HG03520 (cell line): ENCODE results near the gene ACSL5.
"Not testable (repeated sequence)": the region's sequence is repeated elsewhere in the genome, so short reads cannot be mapped to it uniquely, and the experiment has no call there.

Source experiments
- ATAC-seq: cut with Tn5 transposase; IDR thresholded peaks from one replicate; pipeline ENCODE4 v1.9.1; 2021; ENCODE audit warnings: mild to moderate bottlenecking, moderate library complexity; ENCODE audit not compliant: unreplicated experiment

ACSL5 gene

DNA sequence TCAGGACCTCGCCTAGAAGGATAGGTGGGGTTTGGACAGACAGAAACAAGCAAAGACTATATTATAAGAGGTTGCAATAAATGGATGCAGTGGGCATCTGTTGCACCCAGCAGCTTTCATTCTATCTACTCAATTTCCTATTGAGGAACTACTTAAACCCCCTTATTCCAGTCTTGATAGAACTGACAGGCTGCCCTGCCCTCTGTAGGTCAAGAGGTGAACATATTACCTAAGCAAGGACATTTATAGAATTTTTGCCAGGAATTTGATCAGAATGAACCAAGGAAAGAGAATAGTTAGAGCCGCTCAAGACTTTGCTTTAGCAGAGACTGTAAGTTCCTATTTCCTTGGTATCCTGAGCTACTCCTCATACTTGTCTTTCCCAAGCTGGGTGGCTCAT, 82.6 kb downstream of the ACSL5 start:
- ATAC-seq, result no peak

DNA sequence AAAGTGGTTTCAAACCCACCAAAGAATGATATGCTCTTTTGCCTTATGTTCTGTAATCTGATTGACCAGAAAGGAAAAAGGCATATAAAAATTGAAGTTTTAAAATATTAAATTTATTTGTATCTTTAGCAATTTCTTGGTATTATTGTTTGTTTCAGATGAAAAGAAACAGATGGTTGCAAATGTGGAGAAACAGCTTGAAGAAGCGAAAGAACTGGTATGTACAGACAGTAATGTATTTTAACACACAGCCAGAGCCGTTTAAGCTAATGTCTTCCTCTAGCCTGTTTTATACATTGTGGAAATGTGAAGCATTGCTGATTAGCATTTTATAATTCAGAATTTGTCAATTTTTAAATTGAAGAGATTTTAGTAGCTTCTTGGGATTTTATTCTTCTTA, 86.5 kb downstream of the ACSL5 start:
- no peak for ATAC-seq

DNA sequence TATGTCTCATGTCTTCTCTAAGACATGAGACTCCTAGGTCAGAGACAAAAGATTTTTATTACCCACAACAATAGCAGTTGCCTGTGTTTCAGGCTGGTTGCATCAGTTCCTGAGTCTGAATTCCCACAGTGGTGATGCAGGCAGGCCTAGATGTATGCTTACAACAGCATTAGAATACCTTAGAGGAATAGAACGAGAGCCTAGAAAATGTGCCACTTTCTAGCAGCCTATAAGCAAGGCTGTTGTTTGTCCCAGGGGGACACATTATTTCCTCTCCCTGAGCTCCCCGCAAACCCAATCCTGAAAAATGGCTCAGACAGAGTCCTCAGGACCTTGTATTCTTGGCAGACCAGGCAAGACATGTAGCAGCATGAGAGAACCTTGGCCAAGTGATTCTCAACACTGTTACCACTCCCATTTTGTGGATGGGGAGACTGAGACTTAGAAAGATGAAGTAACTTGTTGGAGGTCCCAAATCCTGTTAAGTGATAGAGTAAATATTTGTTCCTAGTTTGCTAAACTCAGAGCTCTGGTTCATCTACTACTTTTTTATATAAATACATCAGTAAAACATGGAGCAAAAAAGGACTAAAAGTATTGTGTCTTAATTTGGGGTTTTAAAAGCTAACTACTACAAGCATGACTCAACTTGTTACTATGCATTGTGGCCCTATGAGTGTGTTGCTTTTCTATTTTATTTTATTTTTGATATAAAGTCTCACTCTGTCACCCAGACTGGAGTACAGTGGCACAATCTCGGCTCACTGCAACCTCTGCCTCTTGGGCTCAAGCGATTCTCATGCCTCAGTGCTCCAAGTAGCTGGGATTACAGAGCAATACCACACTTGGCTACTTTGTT, 87.3 kb downstream of the ACSL5 start:
- ATAC-seq, result no peak

DNA sequence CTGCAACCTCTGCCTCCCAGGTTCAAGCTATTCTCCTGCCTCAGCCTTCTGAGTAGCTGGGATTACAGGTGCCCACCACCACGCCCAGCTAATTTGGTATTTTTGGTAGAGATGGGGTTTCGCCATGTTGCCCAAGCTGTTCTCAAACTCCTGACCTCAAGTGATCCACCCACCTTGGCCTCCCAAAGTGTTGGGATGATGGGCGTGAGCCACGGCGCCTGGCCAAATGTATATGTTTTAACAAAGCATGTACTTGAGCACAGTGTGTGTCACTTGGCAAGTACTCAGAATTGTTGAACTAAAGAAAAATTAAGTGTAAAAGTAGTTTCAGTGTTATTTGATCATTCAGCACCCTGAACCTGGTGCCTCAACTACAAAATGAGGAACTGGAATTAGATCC, 90.2 kb downstream of the ACSL5 start:
- ATAC-seq, result not testable (repeated sequence)

DNA sequence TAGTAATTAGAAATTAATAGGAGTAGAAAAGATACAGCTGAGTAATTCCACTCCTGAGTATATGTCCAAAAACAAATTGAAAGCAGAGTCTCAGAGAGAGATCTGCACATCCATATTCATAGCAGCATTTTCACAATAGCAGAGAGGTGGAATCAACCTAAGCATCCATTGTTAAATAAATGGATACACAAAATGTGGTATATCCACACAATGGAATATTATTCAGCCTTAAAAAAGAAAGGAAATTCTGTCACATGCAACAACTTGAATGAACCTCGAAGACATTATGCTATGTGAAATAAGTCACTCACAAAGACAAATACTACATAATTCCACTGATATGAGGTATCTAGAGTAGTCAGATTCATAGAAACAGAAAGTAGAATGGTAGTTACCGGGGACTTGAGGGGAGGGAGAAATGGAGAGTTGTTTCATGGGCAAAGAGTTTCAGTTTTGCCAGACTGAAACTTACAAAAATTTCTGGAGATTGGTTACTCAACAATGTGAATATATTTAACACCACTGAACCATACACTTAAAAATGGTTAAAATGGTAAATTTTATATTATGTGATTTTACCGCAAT, 91.5 kb downstream of the ACSL5 start:
- ATAC-seq, result no peak

DNA sequence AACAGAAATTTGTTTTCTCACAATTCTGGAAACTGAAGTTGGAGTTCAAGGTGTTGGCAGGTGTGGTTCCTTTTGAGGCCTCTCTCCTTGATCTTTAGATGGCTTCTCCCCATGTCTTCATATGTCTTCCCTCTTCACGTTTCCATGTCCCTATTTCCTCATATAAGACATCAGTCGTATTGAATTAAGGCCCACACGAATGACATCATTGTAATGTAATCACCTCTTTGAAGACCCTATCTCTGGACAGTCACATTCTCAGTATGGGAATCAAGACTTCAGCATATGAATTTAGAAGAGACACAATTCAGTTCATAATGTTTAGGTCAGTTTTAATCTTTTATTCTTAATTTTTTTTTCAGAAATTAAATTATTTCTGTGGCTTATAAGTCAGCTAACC, 92.9 kb downstream of the ACSL5 start:
- no peak for ATAC-seq

DNA sequence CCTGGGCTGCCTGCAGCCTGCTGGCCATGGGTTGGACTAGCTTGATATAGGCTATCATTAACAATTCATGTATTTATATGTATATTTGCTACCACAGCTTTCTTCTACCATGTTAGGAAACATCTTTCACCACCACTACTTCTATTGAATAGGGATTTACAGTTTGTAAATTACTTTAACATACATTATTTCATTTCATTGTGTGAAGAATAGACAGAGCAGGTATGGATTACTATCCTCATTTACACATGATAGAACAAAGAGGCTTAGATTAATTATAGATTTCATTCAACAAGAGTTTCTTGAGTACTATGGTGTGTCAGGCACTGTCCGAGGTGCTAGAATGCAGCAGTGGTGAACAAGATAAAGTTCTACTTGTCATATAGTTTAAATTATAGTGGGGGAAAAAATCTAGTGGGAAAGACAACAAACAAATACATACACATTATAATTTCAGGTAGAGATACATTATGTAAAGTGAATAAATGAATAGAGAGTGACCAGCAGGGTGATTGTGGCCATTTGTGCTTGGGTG, 93.7 kb downstream of the ACSL5 start:
- no peak for ATAC-seq

DNA sequence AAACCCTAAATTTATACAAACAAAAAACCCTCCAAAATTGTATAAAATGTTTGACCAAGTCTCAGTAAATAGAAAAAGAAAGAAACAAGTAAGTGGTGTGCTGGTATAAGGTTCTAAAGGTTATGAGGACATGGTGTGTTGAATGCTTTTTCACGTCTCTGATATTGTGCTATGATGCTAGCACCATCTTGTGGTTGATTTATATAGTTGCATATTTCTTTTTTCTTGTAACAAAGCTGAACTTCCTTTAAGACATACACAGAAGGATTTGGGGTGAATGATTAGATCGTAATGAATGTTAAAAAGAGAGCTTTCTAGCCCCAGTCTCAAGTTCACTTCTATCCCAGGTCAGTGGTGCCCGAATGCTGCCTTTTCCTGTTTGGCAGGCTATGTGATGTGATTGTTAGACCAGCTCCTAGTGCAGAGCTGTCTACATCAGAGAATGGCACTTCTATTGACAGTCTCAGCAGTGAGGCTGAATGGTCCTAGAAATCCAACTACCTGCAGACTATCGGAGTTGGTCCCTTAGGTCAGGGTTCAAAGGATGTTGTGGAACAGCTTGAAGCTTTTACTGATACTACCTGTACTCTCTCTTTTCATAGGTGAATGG, 98.1 kb downstream of the ACSL5 start:
- peak; percentile 70 for ATAC-seq

DNA sequence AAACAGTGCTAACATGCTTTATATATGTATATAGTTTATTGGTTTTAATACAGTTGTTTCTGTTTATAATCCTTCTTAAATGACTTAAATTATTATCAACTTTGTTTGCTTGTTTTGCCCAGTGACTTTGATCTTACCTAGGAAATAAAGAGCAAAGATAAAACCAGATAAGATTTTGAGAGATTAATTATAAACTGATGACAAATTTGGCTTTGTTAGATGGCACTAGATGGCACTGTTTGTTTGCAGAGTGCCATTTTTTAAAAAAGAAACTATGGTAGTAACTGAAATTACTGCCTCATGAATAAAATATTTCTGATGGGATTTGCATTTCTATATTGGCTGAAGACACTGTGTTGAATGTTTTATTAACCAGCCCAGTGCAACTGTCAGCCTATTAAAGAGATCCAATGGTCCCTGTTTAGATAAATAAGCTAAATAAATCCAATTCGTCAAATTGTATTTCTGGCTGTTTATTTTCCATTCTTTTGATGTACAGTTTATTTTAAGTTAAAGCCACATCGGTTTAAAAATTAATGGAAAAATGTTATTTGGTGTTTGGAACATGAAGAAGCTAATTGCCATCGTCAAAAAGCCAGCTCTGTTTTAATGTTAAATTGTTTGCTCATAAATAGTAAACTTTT, 101.8 kb downstream of the ACSL5 start:
- no peak for ATAC-seq
